ENCODE data around the gene TBC1D14.

GRCh38 chr4:6939761-6940743 is 30.4 kb downstream of the TBC1D14 start:
- TF ChIP-seq, protein P1, sequence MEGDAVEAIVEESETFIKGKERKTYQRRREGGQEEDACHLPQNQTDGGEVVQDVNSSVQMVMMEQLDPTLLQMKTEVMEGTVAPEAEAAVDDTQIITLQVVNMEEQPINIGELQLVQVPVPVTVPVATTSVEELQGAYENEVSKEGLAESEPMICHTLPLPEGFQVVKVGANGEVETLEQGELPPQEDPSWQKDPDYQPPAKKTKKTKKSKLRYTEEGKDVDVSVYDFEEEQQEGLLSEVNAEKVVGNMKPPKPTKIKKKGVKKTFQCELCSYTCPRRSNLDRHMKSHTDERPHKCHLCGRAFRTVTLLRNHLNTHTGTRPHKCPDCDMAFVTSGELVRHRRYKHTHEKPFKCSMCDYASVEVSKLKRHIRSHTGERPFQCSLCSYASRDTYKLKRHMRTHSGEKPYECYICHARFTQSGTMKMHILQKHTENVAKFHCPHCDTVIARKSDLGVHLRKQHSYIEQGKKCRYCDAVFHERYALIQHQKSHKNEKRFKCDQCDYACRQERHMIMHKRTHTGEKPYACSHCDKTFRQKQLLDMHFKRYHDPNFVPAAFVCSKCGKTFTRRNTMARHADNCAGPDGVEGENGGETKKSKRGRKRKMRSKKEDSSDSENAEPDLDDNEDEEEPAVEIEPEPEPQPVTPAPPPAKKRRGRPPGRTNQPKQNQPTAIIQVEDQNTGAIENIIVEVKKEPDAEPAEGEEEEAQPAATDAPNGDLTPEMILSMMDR (IDR thresholded peaks at IDR 0.05; ENCODE audit: poor library complexity) = no peak
- no peak for TF ChIP-seq EZH2 (IDR thresholded peaks at IDR 0.05; ENCODE audit: borderline replicate concordance)
